Stimulated activated CD8-positive, alpha-beta memory T cell treated with anti-CD3 and anti-CD28 coated beads, Interleukin-15, amount 100 ng/mL, for 4 hours (primary cell): Measurements from ENCODE around the gene HABP2.

Experiments
- DNase-seq, 2 donors: peaks; one replicate each; pipeline ENCODE4 v3.0.0-alpha.2; 2020; ENCODE audit warnings: low read depth in 2 of 2

The HABP2 gene

DNA sequence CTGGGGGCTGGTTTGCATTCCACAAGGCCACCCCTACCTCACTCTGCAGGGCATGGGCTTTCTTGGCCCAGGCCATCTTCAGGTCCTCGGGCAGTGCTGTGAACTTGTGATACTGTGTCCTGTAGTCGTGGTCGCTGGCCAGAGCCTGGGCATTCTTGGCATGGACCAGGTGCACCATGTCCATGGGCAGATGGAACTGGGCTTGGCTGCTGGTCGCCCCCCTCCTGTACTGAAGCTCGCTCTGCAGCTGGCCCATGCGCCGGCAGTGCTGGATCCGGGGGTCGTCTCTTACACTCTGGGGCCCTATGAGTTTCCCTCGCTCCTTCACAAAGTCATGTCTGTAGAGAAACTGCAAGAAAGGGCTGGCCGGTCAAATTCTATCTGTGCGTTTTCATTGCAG, 51.7 kb downstream of the HABP2 start:
- no peak for DNase-seq

DNA sequence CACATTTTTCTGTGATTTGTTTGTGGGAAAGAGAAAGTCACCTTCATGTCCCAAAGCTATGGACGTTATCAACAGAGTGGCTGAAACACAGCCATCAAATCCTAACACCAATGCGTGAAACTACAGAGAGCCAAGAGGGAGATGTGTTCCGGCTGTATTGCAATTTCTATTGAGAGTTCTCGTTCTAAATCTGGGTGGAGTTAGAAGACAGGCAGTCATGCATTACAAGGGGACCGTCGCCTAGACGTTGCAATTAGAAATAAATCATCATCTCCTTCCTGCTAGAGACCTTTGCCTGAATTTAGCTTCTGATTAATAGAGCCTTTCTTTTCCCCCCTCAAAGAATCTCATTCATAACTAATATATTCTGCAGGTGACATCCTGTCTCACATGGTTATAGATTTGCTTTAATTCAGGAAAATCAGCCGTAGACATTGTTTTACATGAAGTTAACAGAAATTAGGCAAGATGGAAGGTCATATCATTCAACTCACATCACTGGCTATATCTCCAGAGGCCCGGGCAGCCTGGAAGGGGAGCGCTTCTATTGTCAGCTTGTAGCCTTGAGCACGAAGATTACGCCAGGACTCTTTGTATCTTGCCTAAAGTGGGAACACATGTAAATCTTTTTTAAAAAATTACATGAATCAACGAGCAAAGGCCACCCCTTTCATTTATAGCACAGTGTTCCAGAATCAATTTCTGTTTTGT, 52.6 kb downstream of the HABP2 start:
- DNase-seq: no peak

DNA sequence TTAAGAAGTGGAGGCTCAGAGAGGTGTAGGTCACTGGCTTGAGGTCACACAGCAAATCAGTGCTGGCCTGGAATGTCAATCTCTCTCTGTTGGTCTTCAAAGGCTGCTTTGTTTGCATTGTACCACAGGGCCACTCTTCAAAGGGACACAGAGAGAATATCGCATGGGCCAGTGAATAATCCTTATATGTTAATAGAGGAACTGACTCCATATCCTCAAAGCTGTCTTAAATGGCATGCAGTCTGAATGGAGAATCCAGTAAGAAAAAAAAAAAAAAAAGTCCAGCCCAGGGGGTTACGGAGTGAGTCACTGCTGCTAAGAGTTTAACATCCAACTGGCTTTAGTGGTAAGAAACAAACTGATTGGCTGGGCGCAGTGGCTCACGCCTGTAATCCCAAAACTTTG, 56.9 kb downstream of the HABP2 start:
- no peak for DNase-seq

DNA sequence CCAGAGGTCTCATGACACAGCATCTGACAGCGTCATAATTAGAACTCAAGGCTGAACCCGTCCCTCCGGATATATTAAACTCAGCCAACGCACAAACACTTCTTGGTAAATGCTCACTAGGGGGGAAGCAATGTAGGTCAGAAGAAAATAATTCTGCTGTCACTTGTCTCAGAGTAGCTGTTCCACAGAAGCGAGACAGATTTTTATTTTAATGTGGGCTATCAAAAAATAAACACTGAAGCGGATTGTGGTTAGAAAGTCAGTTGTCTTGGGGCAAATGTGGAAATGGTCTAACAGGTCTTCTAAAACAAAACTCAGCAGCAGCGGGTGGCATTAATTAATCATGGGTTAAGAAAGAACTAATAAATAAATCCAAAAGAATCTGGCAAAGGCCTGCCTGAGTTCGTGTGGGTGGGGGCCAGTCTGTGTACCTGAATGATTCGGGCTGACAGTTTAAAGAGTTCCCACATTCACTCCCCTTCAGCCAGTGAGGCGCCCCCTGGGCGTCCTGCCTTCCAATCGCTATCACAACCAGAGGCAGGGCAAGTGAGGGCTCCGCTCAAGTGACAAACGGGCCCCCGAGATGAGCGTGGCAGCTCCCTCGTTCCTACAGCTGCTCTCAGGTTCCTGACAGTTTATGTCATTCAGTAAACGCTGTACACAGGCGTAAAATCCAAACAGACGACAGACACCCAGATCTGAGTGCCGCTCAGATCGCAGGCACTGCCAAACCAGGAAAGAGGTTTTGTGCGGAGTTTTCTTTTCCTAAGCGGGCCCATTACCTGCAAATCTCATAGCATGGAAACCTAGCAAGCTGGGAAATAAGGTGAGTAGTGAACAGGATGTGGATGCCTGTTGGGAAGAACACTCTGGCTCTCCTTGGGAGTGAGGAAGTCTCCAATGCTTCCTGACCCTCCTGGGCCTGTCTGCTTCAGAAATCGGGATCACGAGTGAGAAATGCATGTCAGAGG, 58.1 kb downstream of the HABP2 start:
- DNase-seq: no peak

DNA sequence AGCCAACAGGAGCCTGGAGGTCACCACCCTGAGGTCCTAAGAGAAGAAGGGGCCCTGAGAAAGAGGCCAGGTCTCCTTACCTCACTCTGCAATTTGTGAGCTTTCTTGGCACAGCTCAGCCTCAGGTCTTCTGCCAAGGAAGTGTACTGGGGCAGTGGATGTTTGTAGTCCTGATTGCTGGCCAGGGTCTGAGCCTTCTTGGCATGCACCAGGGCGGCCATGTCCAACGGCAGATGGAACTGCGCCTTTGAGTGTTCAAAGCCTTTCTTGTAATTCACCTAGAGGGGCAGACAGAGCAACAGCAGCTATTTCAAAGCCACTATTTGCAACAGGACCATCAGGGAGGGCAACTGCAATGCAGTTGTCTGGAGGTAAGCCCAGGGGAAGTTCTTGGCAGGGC, 59.3 kb downstream of the HABP2 start:
- no peak for DNase-seq

DNA sequence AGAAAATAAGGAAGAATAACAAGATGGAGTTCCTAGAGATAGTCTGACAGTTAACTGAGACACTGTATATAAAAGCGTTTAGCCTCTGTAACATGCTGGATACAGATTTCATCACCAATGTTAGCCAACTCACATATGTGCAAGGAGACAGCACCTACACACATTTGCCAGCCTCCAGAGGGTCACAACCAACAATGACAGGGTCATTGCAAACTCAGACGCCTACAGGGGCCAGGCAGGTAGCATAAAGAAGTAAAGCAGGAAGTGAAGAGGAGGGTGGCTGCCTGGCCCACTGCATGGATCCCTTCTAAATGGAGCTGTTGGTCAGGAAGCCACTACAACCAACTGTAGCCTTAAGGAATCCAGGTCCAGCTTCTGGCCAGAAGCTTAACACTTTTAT, 60.6 kb downstream of the HABP2 start:
- DNase-seq: no peak

DNA sequence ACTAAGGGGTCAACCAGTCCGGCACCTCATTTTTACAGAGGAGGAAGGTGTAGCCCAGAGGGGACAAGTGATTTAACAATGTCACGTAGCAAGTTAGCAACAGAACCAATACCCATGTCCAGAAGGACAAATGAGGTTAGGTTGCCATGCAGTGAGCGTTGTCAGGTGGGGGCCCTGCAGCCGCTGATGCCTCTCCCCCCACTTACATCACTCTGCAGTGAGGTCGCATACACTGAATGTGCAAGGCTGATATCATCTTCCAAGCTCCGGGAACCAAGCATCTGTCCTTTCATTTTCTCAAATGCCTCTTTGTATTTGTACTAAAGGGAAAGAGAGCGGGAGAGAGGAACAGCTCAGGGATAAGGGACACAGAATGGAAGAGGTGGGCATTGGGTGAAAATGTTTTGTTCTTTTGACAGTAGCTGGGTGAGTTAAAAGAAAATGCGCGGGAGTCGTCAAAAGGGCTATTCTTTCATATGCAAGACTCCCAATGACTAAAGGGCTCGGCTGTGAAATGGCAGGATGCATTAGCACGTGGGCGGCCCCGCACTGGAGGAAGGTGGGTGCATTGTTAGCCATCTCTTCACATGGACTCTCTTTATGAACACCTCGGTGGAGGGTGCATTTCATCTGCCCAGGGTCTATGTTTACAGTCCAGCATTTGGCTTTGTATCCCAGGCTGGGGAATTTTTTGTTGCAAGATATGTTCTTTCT, 61.3 kb downstream of the HABP2 start:
- no peak for DNase-seq

DNA sequence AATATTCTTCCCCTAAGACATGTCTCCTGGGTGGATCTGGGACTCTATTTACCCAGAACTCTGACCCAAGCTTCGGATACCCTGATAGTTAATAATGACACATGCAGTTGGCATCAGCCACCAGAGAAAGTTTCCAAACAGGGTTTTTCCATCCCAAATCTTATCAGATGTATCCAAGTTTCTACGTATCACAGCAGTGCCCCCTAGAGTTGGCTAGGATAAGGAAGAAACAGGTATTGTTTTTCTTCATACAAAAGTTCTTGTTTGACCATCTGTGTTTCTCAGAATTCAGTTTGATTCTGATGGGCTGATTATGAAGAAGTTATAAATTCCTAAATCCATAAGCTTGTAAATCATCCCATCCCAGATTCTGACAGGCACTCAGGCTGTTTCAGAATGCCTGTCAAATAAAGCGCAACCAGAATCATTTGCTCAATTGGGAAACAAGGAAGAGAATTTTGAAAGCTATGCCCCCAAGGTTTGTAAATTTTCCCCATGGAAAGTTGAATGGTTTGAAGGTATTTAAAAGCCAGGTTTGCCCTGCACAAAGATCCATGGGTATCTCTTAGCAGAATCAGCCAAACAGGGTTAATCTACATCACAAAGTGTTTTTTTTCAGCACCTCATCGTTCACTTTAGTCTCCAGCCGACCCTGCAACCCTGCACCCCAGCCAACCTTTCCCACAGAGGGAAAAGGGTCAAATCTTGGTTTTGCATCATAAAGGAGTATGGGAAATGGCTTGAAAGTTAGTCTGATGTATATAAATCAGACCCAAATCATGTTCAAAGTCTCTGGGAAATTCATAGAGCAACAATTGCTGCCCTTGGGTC, 63.6 kb downstream of the HABP2 start:
- no peak for DNase-seq

DNA sequence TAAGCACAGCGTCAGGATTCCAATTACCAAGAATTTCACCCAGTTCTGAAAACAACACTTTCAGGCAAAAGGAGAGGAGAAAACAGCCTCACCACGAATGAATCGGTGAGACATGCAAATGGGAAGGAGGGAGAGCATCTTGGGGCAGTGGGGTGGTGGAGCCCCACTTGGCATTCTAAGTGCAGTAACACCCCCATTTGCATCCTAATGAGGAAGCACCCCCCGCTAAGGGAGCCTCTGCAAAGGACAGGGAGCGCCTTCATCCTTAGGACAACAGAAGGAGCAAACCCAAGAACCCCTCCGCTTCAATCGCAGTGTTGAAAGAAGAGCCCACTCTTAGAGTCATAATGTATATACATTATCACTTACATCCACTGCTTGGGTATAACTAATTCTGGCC, 64.2 kb downstream of the HABP2 start:
- no peak for DNase-seq

DNA sequence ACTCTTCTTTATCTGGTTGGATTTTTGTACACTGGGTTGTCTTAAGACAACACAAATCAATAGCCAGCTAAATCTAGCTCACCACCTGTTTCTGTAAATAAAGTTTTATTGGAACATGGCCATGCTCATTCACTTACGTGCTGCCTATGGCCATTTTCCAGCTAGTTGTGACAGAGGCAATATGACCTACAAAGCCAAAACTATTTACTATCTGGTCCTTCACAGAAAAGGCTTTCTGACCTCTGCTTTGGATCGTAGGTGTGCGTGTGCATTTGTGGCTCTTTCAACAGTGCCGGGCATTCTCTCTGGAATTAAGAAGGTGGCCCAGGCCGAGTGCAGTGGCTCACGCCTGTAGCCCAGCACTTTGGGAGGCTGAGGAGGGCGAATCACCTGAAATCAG, 65.5 kb downstream of the HABP2 start:
- DNase-seq: no peak

DNA sequence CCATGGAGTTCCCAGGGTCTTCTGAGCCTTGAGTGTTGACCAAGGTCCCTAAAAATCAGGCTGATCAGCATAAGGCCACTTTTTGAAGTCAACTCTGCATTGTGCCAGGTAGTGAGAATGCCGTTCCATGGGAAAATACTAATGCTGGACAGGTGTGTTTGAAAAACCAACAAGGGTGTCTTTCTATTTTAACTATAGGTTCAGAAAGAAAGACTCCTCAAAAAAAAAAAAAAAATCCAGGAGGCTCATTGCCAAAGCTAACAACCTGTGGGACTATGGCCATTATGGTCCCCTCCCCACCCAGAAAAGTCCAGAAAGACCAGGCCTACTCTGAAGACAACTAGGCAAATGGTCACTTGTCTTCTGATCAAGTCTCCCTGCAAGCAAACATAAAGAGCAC, 66.5 kb downstream of the HABP2 start:
- DNase-seq: no peak

DNA sequence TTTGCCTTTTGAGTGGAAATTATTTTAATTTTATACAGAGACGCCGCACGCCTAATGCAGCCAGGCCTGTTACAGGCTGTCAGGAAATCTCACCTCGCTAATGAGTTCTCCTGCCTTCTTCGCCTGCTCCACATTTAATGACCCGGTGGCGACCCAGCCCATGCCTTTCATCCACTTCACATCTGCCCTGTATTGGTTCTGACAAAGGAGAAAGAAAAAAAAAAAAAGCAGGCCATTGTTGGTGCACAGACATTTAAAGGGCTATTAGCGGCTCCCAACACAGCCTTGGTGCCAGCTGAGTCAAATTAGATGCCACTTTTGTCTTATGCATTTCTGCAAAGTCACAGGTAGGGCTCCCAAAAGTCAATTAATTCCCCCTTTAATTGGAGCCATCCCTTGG, 67.7 kb downstream of the HABP2 start:
- DNase-seq: no peak

DNA sequence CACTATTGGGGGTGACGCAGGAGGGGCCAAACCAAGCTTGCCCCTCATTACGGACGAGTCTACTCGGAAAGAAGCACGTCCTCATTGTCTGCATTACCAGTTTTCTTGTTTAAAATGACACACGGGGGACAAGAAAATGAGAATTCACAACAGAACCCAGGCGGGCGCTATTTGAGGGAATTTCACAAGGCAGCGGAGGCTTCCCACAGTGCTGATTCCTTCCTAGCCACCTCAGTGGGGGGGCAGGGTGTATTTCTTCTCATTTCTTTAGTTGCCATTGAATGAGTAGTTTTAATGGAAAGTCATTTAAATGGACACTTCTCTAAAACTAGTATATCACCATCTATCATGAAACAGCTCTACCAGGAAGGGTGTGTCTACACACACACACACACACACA, 68.1 kb downstream of the HABP2 start:
- DNase-seq: no peak

DNA sequence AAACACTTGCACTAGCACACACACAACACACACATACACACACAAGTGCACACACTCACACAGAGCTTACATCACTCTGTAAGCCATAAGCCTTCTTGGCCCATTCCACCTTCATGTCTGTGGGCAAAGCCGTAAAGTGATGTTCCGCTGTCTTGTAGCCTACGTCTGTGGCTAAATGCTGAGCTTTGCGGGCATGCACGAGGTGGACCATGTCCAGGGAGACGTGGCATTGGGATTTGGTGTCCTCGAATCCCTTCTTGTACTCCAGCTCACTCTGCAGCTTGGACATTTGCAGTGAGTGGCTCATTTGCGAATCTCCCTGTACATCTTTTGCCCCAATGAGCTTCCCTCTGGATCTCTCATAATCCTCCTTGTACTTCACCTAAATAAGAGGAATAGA, 68.9 kb downstream of the HABP2 start:
- no peak for DNase-seq

DNA sequence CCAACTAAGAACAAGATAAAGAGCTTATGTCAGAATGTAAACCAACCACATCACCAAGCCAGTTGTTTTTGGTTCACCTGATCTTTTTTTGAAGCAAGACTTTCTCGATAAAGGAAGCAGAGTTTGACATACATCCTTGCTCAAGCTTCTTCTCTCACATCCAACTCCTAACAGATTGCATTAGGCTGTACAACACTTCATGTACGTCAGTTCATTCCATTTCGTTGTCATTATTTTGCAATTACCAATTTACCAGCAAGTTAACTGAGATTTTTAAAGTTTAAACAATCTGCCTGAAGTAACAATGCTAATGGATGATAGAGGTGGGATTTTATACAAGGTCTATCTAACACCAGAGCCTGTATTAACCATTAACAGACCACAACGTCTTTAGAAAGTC, 70.0 kb downstream of the HABP2 start:
- no peak for DNase-seq

DNA sequence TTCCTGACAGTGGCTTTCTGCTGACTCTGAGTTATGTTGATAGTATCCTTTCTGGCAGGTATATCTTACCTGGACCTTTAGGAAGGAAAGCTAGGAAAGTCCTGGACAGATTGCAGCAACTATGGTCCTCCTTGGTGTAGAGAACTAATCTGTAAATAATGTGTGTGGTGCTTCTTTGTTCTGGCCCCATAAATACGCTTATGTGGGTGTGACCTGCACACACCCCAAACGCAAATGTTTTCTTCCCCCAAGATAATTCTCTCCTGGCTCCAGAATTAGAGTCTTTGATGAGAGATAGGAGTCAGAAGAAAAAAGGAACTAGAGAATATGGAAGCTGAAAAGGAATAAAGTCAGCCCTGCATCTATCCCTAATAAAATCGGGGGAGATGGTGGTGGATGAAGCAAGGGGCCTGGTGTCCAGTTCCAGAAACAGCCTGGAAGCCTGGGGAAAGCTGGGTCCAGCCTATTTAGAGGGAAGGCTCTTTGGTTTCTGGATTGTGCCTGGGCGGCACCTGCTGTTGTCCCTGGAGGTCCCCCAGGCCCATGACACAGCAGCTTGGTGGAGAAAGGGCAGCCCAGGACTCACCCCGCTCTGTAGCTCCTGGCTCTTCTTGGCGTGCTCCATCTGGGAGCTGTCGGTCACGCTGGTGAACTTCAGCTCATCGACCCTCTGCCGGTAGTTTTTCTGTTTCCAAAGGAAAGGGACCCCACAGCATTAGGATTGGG, 72.8 kb downstream of the HABP2 start:
- DNase-seq: no peak

DNA sequence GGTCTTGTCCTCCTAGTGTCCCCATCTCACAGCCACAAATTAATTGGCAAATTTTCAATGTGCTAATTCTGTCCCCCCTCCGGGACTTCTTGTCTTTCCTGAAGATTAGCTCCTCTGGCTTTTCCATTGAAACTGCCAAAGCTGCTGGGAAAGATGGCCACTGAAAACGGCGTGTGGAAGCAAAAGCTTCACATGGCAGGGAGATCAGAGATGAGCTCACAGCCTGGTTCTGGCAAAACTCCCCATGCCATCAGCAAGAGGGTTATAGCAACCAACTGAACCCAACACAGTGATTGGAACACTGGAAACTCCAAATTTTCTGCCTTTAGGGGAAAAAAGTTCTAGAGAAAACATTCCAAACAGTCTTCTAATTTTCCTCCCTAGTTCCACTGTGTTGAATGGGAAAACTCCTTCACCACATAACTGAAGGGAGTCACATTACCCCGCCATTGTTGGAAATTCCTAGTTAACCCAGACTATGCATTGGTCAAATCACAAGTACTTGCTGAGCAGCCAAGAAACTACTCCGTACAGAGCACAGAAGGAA, 74.0 kb downstream of the HABP2 start:
- DNase-seq: no peak

DNA sequence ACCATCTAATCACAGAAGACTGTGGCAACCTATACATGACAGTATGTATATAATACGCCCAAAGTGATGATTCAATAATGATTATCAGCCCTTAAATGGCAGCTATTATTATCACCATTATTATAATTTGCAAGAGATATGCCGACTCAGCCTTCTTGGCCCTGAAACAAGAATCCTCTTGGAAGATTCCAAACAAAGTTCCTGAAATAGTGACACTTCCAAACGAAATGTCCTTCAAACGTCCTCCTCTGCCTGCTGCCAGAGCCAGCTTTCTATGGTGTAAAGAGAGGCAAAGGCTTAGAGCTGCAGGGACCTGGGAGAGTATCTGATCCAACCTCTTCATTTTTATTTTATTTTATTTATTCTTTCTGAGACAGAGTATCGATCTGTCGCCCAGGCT, 75.0 kb downstream of the HABP2 start:
- no peak for DNase-seq

DNA sequence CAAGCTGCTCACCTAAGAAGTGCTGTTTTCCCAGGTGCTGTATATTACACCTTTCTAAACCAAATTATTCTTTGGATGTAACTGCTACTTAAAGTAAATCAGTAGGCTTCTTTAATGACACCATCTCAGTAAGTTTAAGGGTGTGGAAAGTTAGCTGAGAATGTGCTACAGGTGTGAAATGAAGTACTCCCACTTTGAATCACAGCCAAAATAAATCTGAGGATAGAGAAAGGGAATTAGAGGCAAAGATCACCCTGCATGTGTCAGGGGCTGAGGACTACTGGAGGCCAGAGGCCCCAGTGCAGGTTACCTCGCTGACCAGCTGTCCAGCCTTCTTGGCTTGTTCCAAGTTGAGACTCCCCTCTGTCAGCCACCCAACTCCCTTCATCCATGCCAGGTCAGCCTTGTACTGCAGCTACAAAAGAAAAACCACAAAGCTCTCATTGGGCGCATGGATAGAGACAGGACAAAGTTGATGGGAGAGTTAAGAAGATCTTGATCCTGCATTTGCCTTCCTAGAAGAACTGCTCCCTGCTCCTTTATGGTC, 75.8 kb downstream of the HABP2 start:
- DNase-seq: no peak

DNA sequence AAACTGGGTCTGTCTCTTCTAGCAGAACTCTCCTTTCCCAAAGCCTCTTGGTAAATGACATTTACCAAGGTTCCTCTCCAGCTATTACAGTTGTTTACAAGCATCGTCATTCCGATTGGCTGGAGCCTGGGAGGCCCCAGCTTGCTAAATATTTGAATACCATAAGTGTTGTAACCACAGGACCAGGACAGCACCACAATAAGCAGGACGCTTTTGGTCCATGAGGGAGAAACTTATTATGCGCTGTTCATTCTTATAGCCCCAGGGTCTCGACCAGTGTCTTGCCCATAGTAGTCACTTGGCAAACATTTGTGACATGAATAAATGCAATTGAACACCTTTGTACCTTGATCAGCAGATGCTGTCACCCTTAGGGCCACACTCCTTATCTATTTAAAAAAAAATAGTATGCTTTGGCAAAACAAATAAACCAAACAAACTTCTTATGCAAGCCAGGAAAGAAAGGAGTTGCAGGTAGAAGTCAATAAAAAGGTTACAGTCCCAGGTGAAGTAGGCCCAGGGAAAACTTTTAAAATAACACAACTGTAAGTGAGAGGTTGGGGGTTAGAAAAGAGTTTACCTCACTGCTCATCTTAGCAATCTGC, 78.2 kb downstream of the HABP2 start:
- DNase-seq: no peak
